ENCODE measurements around the gene ISL2.
"Not testable (repeated sequence)": the region's sequence is repeated elsewhere in the genome, so short reads cannot be mapped to it uniquely, and the experiment has no call there.

ISL2 gene

GRCh38 chr15:76312540-76313174 lies 23.9 kb upstream of the ISL2 start:
- H3K4me3 ChIP-seq (ENCODE audit: low read depth, low read length): no peak overlapping the region
- DNase-seq (ENCODE audit: low read depth): no peak
- no peak for TF ChIP-seq MYC (IDR thresholded peaks at IDR 0.05; ENCODE audit: low read depth, low read length)

GRCh38 chr15:76313175-76313567 lies 23.4 kb upstream of the ISL2 start:
- not testable (repeated sequence) for DNase-seq (ENCODE audit: low read depth); H3K4me3 ChIP-seq (ENCODE audit: low read depth, low read length)

GRCh38 chr15:76313731-76314130 lies 22.8 kb upstream of the ISL2 start:
- TF ChIP-seq, protein P1, sequence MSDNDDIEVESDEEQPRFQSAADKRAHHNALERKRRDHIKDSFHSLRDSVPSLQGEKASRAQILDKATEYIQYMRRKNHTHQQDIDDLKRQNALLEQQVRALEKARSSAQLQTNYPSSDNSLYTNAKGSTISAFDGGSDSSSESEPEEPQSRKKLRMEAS (IDR thresholded peaks at IDR 0.05; ENCODE audit: low read depth, low read length): no peak
- no peak for TF ChIP-seq POLR2A (IDR thresholded peaks at IDR 0.05; ENCODE audit: extremely low read depth, insufficient read length)
- TF ChIP-seq, protein P2, sequence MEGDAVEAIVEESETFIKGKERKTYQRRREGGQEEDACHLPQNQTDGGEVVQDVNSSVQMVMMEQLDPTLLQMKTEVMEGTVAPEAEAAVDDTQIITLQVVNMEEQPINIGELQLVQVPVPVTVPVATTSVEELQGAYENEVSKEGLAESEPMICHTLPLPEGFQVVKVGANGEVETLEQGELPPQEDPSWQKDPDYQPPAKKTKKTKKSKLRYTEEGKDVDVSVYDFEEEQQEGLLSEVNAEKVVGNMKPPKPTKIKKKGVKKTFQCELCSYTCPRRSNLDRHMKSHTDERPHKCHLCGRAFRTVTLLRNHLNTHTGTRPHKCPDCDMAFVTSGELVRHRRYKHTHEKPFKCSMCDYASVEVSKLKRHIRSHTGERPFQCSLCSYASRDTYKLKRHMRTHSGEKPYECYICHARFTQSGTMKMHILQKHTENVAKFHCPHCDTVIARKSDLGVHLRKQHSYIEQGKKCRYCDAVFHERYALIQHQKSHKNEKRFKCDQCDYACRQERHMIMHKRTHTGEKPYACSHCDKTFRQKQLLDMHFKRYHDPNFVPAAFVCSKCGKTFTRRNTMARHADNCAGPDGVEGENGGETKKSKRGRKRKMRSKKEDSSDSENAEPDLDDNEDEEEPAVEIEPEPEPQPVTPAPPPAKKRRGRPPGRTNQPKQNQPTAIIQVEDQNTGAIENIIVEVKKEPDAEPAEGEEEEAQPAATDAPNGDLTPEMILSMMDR (IDR thresholded peaks at IDR 0.05; ENCODE audit: low read depth, low read length): no peak
- H3K4me3 ChIP-seq (ENCODE audit: low read depth, low read length): no peak overlapping the region
- no peak for DNase-seq (ENCODE audit: low read depth)

DNA sequence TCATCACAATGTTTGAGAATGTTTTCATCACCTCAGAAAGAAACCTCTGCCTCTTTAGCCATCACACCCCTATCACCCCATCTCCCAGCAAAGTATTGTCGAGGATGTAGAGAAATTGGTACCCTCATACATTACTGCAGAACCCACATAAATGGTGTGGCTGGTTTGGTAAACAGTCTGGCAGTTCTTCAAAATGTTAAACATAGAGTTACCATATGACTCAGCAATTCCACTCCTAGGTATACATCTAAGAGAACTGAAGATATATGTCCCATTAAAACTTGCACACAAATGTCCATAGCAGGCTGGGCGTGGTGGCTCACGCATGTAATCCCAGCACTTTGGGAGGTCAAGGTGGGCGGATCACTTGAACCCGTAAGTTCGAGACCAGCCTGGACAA lies 16.6 kb upstream of the ISL2 start:
- TF ChIP-seq, protein P2 (IDR thresholded peaks at IDR 0.05; ENCODE audit: low read depth, low read length): no peak
- TF ChIP-seq MYC (IDR thresholded peaks at IDR 0.05; ENCODE audit: low read depth, low read length) (no peak), POLR2A (IDR thresholded peaks at IDR 0.05; ENCODE audit: extremely low read depth, insufficient read length) (no peak)
- TF ChIP-seq, protein P1 (IDR thresholded peaks at IDR 0.05; ENCODE audit: low read depth, low read length): no peak
- H3K4me3 ChIP-seq (ENCODE audit: low read depth, low read length): no peak overlapping the region
- DNase-seq (ENCODE audit: low read depth): no peak

DNA sequence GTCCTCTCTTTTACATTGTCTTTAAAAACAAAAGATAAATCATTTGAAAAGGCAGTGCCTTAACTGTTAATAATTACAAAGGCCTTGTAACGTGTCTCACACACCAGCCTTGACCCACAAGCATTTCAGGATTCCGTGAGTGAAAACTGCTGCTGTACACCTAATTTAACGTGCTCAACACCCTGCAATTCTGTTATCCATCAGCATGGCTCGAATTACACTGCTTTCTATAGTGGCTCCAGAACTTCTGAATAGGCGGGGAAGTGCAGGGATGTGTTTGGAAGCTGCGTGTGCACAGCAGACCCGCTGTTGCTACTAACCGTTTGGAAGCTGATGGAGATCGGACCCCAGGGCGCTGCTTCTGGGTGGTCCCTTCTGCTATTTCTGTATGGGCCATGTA lies 15.4 kb upstream of the ISL2 start:
- TF ChIP-seq MYC (IDR thresholded peaks at IDR 0.05; ENCODE audit: low read depth, low read length) (no peak), POLR2A (IDR thresholded peaks at IDR 0.05; ENCODE audit: extremely low read depth, insufficient read length) (no peak)
- TF ChIP-seq, protein P2 (IDR thresholded peaks at IDR 0.05; ENCODE audit: low read depth, low read length): no peak
- TF ChIP-seq, protein P1 (IDR thresholded peaks at IDR 0.05; ENCODE audit: low read depth, low read length): no peak
- no peak overlapping the region for H3K4me3 ChIP-seq (ENCODE audit: low read depth, low read length)
- no peak for DNase-seq (ENCODE audit: low read depth)

DNA sequence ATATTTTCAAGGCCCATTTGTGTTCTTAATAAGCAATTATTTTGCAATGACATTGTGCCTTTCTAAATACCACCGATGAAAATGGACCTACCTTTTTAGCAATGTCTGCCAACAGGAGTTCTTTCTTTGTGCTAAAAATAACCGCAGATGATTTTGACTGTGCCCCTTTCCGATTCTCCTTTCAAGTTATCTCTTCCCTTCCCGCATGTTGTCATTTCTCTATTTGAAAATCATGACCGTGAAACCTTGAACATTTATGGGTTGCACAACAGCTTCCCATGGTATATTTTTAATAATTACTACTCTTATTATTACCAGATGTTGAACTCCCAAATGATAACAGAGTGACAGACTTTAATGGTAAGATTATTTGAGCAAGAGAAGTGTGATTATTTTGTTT lies 15.0 kb upstream of the ISL2 start:
- no peak overlapping the region for H3K4me3 ChIP-seq (ENCODE audit: low read depth, low read length)
- TF ChIP-seq MYC (IDR thresholded peaks at IDR 0.05; ENCODE audit: low read depth, low read length) (no peak), POLR2A (IDR thresholded peaks at IDR 0.05; ENCODE audit: extremely low read depth, insufficient read length) (no peak)
- TF ChIP-seq, protein P2 (IDR thresholded peaks at IDR 0.05; ENCODE audit: low read depth, low read length): no peak
- TF ChIP-seq, protein P1 (IDR thresholded peaks at IDR 0.05; ENCODE audit: low read depth, low read length): no peak

DNA sequence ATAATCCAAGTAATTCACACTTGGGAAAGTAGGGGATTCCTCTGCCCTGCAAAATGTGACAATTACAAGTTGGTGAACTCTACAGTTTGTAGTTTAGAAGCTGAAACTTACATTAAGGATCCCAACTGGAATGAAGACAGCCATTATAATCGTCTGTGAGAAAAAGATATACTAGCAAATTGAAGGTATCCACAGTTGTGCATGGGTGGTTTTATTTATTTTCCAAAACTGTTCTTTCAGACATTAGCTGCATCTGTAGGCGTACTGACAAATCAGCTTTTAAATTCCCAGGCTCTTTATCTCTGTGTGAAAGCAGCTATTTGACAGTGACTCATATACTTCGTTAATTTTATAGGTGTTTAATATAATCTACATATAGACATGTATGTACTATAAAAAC lies 12.5 kb upstream of the ISL2 start:
- DNase-seq (ENCODE audit: low read depth): no peak
- H3K4me3 ChIP-seq (ENCODE audit: low read depth, low read length): no peak overlapping the region
- TF ChIP-seq MYC (IDR thresholded peaks at IDR 0.05; ENCODE audit: low read depth, low read length) (no peak), POLR2A (IDR thresholded peaks at IDR 0.05; ENCODE audit: extremely low read depth, insufficient read length) (no peak)
- TF ChIP-seq, protein P2 (IDR thresholded peaks at IDR 0.05; ENCODE audit: low read depth, low read length): no peak
- TF ChIP-seq, protein P1 (IDR thresholded peaks at IDR 0.05; ENCODE audit: low read depth, low read length): no peak

More for the DNA sequence above, 15.0 kb upstream of the ISL2 start:
- no peak for DNase-seq (ENCODE audit: low read depth)

Measured in NB4 (cell line).